HG03103 (cell line): ENCODE measurements around the gene ARHGEF4.

Source experiments
- ATAC-seq: cut with Tn5 transposase; IDR thresholded peaks from one replicate; pipeline ENCODE4 v1.9.1; 2021; ENCODE audit warnings: low read depth; ENCODE audit not compliant: unreplicated experiment

Gene ARHGEF4

DNA sequence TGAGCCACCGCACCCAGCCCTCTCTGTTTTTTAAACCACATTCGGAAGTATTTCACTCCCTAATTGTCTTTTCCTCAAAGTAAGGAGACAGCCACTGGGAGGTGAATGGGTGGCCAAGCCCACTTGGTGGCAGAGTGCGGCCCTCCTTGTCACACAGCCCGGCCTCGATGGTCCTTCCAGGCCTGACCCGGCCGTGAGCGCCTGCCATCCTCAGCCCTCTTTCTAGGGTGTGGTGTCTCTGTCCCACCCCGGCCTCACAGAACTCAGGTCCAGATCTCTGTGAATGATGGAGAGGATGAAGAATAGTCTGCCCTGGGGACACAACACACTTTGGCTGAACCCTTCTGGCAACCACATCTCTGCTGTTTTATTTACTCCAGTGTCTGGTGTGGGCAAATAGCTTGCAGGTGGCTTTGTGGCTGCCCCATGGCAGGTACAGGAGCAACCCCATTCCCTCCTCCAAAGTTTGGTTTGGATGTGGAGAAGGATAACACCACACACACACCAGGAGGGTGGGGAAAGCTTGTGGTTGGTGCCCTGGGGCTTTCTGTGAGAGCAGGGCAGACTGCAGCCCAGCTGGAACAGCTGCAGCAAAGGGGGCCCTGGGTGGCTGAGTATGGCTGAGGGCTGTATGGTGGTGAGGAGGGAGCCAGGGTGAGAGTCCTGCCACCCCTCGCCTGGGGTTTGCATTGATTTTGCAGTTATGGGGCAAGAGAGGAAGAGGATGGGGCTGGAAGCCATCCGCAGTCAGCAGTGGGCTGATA lies 167.9 kb downstream of the ARHGEF4 start:
- ATAC-seq = no peak

DNA sequence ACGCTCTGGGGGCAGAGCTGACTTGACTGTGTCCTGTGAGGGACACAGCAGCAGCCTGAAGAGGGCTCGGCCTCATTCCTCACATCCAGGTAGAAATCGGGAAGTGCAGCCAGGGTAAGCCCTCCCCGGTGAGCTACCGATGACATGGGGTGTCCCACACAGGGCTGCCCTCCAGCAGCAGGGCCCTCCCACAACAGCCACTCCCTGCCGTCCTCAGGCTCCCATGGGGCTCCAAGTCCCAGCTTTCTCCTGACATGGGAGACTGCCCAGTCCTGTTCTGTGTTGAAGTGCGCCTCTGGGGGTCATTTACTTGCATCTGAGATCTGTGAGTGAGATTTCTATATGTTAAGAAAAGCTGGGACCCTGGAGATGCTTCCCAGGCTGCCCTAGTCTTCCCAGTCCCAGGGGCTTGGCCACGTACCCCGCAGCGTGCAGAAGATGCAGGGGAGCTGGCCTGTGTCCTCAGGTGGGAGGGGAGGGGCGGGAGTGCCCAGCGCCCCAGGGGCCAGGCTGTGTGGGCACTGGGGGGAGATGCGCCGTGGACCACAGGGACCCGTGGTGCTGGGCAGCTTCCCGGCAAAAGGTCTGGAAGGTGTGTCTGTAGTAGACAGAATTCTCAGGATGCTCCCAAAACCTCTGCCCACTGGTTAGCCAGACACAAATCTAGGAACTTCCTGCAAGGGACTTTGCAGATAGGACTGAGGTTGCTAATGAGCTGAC lies 168.7 kb downstream of the ARHGEF4 start:
- no peak for ATAC-seq

DNA sequence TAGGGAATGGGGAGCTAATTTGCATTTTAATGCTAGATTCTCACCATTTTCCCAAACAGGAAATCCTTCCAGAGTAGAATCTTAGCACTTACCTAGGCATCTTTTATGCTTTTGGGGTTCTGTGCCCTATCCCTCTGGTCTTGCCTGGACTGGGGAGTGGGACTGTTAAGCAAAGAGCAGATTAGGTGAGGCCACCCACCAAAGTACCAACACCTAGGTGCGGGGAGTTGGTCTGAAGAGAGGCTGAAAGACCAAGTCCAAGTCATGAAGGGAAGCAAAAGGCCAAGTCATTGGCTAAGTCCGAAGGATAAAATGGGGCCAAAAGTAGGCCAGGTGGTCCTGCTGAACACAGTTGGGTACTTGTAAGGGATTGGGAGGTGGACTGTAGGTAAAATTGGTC lies 169.8 kb downstream of the ARHGEF4 start:
- ATAC-seq = no peak

DNA sequence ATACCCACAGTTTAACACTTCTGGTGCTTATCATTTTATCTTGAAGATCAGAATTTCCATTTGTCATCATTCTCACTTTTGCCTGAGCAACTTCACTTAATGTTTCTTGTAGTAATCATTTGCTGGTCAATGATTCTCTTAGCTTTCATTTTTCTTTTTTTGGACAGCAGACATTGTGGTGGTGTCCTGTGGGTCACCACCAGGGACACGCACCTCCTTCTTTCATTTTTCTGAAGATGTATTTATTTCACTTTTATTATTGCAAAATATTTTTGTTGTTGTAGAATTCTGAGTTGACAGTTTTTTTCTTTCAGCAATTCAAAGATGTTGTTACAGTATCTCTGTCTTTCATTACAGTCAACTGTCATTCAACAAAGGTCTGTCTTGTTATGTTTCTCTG lies 172.3 kb downstream of the ARHGEF4 start:
- no peak for ATAC-seq

DNA sequence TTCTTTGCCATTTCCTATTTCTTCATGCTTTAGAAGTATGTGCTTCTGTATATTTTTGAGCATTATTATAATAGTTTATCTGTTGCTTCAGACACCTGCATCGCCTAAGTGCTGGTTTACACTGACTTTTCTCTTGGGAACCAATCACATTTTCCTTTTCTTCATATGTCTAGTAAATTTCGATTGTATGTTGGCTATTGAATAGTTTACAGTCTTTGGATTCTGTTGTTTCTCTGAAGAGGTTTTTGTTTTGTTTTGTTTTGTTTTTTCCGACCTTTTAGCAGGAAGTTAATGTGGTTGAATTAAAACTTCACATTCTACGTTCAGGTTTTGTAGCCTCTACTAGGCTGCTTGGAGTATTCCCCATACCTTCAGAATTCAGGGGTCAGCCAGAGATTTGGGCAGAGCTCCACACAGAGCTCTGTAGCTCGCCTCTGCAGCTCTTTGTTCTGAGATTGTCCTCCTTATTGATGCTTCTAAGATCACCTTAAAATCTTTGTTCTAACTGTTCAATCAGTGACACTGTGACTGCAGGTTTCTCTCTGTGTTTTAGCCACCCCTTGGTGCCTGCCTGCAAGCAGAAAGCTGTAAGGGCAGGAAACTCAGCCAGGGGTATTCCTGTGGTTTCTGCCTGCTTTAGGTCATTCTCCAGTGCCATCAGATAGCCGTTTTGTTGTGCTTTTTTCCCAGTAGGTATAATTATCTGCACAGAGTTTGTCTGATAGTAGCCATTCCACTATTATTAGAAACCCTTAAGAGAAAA lies 173.2 kb downstream of the ARHGEF4 start:
- ATAC-seq = no peak

DNA sequence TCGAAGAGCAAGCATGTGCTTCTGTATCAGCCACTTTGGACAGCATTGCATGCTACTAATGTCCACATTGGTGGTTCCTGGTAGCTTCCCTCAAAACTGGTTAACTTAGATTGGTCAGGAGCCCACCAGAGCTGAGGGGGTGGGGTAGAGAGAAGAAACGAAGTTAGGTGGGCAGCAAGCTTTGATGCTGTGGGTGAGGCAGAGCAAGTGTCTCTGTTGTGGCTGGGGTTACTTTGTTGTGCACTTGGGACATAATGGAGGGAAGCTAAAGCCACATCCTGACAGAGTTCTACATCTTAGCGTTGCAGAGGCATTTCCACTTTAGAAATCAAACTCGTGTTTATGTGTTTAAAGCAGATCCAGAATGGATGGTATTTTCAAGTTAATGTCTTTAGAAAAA lies 173.9 kb downstream of the ARHGEF4 start:
- ATAC-seq = no peak

DNA sequence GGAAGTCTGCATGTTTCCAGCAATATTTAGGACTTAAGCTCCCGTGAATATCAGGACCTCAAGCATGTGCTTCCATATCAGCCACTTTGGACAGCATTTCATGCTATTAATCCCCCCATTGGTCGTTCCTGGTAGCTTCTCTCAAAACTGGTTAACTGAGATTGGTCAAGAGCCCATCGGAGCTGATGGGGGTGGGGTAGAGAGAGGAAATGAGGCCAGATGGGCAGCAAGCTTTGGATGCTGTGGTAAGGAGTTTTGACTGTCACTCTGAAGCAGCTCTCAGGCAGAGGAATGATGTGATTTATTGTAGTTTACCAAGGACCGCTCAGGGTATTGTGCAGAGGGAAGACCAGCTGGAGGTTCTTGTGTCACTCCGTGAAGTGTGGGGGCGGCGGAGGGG lies 174.8 kb downstream of the ARHGEF4 start:
- no peak for ATAC-seq

DNA sequence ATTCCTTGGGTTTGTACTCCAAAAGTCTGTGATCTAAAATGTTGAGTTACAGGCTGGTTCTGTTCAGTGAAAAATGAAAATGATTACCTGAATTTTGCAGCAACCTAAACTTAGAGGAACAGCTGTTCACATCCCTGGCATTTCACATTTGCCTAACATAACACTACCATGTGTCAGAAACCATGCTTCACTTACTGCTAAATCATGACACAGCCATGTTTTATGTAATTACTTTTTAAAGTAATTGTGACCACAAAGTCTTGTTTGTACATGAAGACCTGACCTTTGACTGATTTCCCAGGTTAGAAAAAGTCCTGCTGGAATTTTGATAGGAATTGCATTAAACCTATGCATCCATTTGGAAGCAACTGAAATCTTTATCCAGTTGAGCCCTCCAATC lies 177.4 kb downstream of the ARHGEF4 start:
- ATAC-seq = no peak

DNA sequence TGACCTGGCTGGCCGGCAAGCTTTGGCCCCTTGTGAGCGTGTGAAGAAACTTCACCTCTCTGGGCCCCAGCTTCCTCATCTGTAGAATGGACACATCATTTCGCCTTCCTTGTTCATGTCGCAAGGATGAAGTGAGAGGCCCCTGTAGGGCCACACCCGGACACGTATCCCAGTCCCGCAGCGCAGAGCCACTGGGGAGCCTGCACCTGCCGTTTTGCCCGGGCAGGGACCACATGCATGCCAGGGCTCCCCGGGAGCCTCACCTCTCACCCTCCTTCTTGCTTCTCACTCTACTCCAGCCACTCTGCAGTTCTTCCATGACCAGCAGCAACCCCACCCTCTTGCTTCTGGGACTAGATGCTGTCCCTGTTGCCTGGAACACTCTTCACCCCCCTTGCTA lies 179.1 kb downstream of the ARHGEF4 start:
- no peak for ATAC-seq

DNA sequence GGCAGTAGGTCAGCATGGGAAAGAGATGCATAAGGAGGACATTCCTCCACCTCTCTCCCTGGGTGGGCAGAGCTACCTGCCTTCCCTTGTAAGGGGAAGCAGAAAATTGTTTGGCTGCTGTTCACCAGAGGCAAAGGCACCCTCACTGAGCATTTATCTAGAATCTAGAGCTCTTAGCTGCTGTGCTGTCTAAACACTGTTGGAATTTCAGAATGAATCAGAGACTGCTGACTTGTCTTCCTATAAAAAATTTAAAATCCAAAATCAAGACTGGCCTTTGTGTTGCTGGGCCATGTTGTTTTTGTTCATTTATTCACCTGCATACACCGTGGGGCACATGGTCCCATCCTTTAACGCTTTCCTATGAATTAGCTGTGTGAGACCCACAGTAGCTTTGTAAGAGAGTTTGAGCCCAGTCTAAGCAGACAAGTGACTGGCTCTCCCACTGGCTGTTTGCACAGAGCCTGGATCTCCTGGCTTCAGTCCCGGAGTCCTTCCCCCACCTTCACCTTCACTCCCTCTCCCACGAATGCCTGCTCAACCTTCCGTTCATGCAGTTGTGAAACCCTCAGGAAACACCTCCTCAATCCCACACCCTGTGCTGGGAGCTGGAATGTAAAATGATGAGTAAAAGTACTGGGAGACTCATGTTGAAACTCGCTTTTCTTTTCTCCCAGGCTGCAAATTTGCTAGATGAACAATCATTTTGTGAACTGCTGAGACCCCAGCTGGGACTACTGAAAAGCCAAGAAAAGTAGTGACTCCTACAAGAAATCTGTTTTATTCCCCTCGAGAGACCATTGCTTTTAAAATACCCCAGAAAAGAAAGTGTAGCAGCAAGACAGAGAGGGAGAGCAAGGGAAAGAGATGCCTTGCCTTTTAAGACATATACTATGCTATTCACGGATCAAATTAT lies 180.4 kb downstream of the ARHGEF4 start:
- ATAC-seq = no peak

DNA sequence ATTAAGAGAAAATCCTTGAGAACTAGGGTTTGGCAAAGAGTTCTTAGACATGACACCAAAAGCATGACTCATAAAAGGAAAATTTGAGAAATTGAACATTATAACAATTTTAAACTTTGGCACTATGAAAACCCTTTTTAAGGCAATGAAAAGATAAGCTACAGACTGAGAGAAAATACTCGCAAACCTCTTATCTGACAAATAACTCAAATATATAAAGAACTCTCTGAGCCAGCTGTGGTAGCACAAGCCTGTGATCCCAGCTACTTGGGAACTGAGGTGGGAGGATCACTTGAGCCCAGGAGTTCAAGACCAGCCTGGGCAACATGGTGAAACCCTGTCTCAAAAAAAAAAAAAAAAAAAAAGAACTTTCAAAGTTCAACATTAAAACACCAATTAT lies 186.0 kb downstream of the ARHGEF4 start:
- no peak for ATAC-seq

DNA sequence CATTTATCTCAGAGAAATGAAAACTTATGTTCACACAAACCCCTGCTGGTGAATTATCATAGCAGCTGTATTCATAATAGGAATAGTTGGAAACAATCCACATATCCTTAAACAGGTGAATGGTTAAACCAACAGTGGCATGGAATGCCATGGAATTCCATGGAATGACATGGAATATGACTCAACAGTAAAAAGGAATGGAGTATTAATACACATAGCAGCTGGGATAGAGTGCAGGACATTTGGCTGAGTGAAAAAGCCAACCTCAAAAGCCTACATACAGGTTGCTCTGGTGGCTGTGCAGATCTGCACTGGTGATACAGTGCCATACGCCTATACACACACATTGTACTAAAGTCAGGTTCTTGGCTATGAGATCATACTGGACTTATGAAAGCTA lies 187.0 kb downstream of the ARHGEF4 start:
- ATAC-seq = no peak

DNA sequence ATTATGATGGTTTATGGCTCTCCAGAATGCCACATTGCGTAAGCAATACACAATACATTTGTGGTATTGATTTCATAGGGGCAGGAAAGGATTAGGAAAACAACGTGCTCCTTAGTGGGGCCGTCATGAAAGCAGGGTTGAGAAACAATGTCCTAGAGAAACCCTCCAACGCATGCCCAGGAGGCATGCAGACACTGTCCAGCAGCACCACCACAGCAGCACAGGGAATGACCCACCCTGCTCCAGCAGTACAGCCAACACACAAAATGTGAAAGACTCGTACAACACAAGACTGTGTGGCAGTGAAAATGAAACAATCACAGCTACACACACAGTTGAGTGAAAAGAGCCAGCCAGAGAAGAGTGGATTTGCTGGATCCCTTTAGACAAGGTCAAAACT lies 190.2 kb downstream of the ARHGEF4 start:
- ATAC-seq = no peak

DNA sequence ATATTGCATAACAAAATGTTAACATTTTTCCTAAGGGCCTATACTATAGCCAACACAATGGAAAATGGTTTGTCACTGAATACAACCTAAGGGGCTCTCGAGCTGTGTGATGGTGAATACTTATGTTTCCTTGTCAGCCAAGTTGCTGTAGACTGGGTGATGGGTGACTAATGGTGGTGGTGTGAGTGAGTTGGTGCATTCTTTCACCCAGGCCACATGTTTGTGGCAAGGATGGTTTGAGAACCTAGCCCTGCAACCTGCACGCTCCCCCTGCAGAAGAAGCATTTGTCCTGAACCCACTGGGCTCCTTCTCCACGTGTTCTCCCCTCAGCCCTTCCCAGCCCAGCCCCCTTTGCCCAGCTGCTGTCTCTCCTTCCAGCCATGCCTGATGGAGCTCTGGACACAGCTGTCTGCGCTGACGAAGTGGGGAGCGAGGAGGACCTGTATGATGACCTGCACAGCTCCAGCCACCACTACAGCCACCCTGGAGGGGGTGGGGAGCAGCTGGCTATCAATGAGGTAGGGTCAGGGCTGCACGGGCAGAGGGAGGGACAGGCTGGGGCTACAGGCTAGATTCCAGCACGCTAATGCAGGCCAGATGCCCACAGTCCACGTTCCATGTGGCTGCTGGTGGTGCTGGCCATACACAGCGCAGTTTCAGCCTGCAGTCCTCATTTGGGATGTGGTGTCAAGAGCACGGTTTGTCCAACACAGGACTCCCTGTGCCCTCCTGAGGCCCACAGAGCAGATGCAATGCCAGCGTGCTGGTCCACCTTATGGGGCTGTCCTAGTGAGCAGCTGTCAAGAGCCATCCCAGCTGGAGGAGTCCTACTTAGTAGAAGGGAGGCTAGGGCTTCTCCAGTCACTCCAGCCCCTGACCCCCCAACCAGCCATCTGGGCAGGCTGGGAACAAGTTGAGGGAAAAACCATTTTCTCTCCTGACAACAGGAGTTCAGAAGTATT lies 191.1 kb downstream of the ARHGEF4 start:
- no peak for ATAC-seq

DNA sequence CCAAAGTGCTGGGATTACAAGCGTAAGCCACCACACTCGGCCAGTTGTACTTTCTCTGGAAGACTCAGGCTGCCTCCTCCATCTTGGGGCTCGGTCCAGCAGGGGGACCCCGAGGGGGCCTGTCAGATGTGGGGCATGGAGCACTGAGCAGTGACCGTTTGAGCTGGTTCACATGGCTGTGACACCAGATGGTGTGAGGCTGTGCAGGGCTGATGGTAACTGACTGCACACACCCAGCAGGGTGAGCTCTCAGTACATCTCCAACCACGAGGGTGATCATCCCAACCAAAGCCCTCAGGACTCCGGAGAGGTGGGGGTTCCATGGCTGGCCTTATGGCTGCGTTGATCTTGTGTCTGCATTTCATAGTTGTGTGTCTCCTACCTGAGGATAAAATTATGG lies 193.1 kb downstream of the ARHGEF4 start:
- ATAC-seq = no peak

DNA sequence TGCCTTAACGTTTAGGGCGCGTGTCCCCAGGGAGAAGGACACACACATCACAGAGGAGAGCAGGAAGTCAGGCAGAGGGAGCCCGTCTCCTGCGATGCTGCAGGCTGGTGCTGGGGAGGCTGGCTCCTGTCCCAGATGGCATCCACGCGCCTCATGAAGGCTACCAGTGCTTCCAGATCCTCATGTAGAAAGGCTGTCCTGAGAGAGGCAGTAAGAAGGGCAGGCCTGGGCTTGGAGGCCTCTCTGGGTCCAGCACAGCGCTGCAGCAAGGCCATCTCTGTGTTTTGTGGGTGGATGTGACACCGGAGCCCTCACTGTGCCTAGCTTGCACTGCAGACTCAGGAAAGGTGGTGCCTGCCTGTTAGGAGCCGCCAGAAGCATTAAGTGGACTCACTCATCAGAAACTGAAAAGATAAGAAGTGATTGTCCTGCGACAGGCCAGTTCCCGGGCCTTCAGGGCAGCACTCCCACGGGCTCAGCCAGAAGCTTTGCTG lies 193.8 kb downstream of the ARHGEF4 start:
- no peak for ATAC-seq

DNA sequence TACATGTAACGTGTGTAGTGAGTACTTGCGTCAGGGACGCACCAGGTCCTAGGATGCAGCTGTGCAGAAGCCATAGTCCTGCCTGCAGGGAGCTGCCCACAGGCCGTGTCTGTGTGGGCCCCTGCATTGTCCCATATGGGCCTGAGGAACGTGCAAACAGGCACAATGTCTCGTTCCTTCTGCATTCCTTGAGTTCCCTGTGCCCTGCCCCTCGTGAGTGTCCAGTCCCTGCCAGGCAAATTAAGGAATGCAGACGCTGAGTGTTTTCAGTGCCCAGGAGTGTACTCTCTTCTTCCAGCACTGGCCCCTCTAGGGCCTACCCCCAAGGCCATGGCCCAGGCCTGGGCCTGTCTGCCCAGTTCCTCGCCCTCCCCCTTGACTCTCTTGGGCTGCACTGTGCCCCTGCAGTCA lies 194.7 kb downstream of the ARHGEF4 start:
- ATAC-seq = no peak

DNA sequence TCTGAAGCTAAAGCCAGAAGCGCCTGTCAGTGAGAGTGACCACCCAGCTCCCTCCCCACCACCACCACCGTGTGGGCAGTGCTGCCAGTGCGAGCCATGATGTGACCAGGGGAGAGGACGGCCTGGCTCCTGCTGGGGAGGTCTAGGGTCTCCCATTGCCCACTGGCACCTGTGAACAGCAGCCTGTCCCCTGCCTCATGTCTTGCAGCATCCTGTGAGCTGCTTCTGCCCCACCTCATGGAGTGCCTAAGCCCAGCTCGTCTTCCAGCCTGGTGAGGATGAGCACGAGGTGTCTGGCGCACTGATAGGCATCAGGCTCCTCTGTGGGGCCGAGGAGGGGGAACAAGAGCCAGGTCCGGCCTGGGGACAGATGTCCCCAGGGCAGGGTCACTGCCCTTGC lies 195.2 kb downstream of the ARHGEF4 start:
- ATAC-seq = no peak

DNA sequence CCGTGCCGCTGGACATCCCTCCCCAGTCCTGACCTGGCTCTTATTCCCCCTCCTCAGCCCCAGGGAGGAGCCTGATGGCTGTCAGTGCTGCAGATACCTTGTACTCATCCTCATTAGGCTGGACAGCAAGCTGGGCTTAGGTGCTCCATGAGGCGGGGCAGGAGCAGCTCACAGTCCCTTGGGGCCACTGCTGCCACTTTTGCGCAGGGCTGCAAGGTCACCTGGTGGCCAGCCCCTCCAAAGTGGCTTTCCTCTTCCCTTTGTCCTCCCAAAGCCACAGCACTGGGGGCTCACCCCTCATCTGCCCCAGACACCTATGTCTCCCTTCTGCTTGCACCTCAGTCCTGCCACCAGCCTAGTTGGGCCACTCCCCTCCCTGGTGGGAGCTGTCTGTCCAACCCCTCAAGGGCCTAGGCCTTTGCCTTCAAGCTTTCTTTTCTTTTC lies 195.7 kb downstream of the ARHGEF4 start:
- no peak for ATAC-seq
